CD4-positive, alpha-beta memory T cell (primary cell): Measurements from ENCODE around the gene ZNF423. TPM values are rescaled to one million over a fixed set of nuclear protein-coding genes. Genes with fewer than 3 reads are reported as not detected.
"Not testable (repeated sequence)": the region's sequence is repeated elsewhere in the genome, so short reads cannot be mapped to it uniquely, and the experiment has no call there.

Experiments used
- CTCF ChIA-PET: fragments of 350-600 bp; sonication (Branson Sonifier 250); formaldehyde crosslinking; loops from one replicate; lab custom pipeline; 2021; ENCODE audit warnings: inconsistent platforms; ENCODE audit not compliant: partially characterized antibody; lab: Charles Lee
- POLR2A ChIA-PET: fragments of 350-600 bp; sonication (Branson Sonifier 250); formaldehyde crosslinking; loops from one replicate; lab custom pipeline; 2021; ENCODE audit not compliant: partially characterized antibody; lab: Charles Lee
- DNase-seq, 5 donors: peaks; one replicate each; pipeline versions ENCODE4 v3.0.0 to v3.0.0-alpha.2; 2020 to 2022; ENCODE audit warnings: mixed read lengths in 1 of 5
- H3K27ac ChIP-seq: one replicate; pipeline ENCODE4 v1.7.0; 2013; ENCODE audit warnings: low read depth, low read length
- H3K27me3 ChIP-seq: 2 replicates; pipeline ENCODE4 v1.7.0; 2013; ENCODE audit warnings: mild to moderate bottlenecking, low read length, moderate library complexity; ENCODE audit not compliant: insufficient read depth
- H3K36me3 ChIP-seq: 2 replicates; pipeline ENCODE4 v1.7.0; 2013; ENCODE audit warnings: mild to moderate bottlenecking, low read length, moderate library complexity; ENCODE audit not compliant: insufficient read depth
- H3K4me1 ChIP-seq: 2 replicates; pipeline ENCODE4 v1.7.0; 2013; ENCODE audit warnings: mild to moderate bottlenecking, low read length, moderate library complexity; ENCODE audit not compliant: insufficient read depth
- H3K4me3 ChIP-seq, 2 donors: one replicate each; pipeline ENCODE4 v1.7.0; 2013; ENCODE audit warnings: low read length in 2 of 2, mild to moderate bottlenecking in 1 of 2
- H3K9me3 ChIP-seq, 2 donors: one replicate each; pipeline ENCODE4 v1.7.0; 2013; ENCODE audit warnings: low read length in 2 of 2, control low read depth in 1 of 2; ENCODE audit not compliant: control insufficient read depth in 1 of 2
- H3K27ac Mint-ChIP-seq, 7 donors: one replicate each; pipeline ENCODE4 v1.8.0; 2020 to 2021; ENCODE audit warnings: mixed read lengths in 7 of 7, mild to moderate bottlenecking in 6 of 7, inconsistent platforms in 3 of 7, moderate library complexity in 3 of 7
- H3K27me3 Mint-ChIP-seq, 2 donors: one replicate each; pipeline ENCODE4 v1.8.0; 2020 to 2021; ENCODE audit warnings: mixed read lengths in 2 of 2
- H3K36me3 Mint-ChIP-seq, 2 donors: one replicate each; pipeline ENCODE4 v1.8.0; 2020 to 2021; ENCODE audit warnings: mixed read lengths in 2 of 2, inconsistent platforms in 1 of 2, mild to moderate bottlenecking in 1 of 2
- H3K4me1 Mint-ChIP-seq, 4 donors: one replicate each; pipeline ENCODE4 v1.8.0; 2020 to 2021; ENCODE audit warnings: mixed read lengths in 4 of 4, mild to moderate bottlenecking in 1 of 4
- H3K4me3 Mint-ChIP-seq, 8 donors: one replicate each; pipeline ENCODE4 v1.8.0; 2020 to 2021; ENCODE audit warnings: mixed read lengths in 8 of 8, mild to moderate bottlenecking in 7 of 8, moderate library complexity in 6 of 8, inconsistent platforms in 3 of 8
- H3K9me3 Mint-ChIP-seq, 8 donors: one replicate each; pipeline ENCODE4 v1.8.0; 2020 to 2021; ENCODE audit warnings: mixed read lengths in 8 of 8, mild to moderate bottlenecking in 5 of 8, inconsistent platforms in 3 of 8, moderate library complexity in 1 of 8
- intact Hi-C: fragments of 100-400 bp; cut with micrococcal nuclease; formaldehyde crosslinking; loops from one replicate; pipeline ENCODE4 v1.15.1; 2023
- polyA plus RNA-seq, 2 donors: library from polyadenylated mRNA; unstranded; fragments of 300-500 nt; fragmentation: Illumina TruSeq; gene quantifications; one replicate each; pipeline ENCODE4 v1.2.3, GENCODE V29; 2021
- total RNA-seq, 2 experiments: library from RNA; stranded (reverse); gene quantifications; one replicate each; pipeline ENCODE4 v1.2.3, GENCODE V29; 2021

Gene ZNF423
- total and polyA plus RNA-seq, 4 experiments from 2014 or later: not detected

- no peak overlapping the region for H3K27ac Mint-ChIP-seq
- Histone ChIP-seq H3K36me3 (no peaks in the 10 kb centered on the region), H3K4me3 (no peak overlapping the region), H3K4me1 (no peaks in the 10 kb centered on the region), H3K27ac (no peak overlapping the region), H3K9me3 (no peaks in the 10 kb centered on the region), H3K27me3 (no peaks in the 10 kb centered on the region)
- intact Hi-C loops: no loop called here
- no peaks in the 10 kb centered on the region for H3K36me3 Mint-ChIP-seq
- no peaks in the 10 kb centered on the region for H3K4me1 Mint-ChIP-seq
- no peak overlapping the region for H3K4me3 Mint-ChIP-seq
- no peak for DNase-seq
- ChIA-PET CTCF (no interaction called here), POLR2A (no interaction called here)
- no peaks in the 10 kb centered on the region for H3K27me3 Mint-ChIP-seq
- peaks cover 0 to 2% (median 0%) of the 10 kb centered on the region in 8 donors for H3K9me3 Mint-ChIP-seq
These were observed 341.6 kb downstream of the ZNF423 start for GRCh38 chr16:49514073-49514980.

GRCh38 chr16:49513040-49513439 lies 342.9 kb downstream of the ZNF423 start:
- no peaks in the 10 kb centered on the region for H3K4me1 Mint-ChIP-seq
- H3K36me3 Mint-ChIP-seq: no peaks in the 10 kb centered on the region
- H3K9me3 Mint-ChIP-seq: peaks cover 0 to 2% (median 0%) of the 10 kb centered on the region in 8 donors
- no peak overlapping the region for H3K4me3 Mint-ChIP-seq
- CTCF ChIA-PET: no interaction called here
- Histone ChIP-seq H3K4me3 (no peak overlapping the region), H3K36me3 (no peaks in the 10 kb centered on the region), H3K4me1 (no peaks in the 10 kb centered on the region), H3K27ac (no peak overlapping the region), H3K9me3 (no peaks in the 10 kb centered on the region), H3K27me3 (no peaks in the 10 kb centered on the region)
- intact Hi-C loops: no loop called here
- POLR2A ChIA-PET: no interaction called here
- DNase-seq: no peak
- no peaks in the 10 kb centered on the region for H3K27me3 Mint-ChIP-seq
- H3K27ac Mint-ChIP-seq: no peak overlapping the region

- no peak overlapping the region for H3K27ac ChIP-seq
- no peak overlapping the region for H3K27ac Mint-ChIP-seq
- H3K4me3 Mint-ChIP-seq: no peak overlapping the region
- no peak for DNase-seq
- H3K27me3 Mint-ChIP-seq: peaks cover 0 to 2% of the 10 kb centered on the region in 2 donors
- H3K27me3 ChIP-seq: no peaks in the 10 kb centered on the region
- H3K36me3 Mint-ChIP-seq: no peaks in the 10 kb centered on the region
- peaks cover 0 to 3% (median 0%) of the 10 kb centered on the region in 8 donors for H3K9me3 Mint-ChIP-seq
- intact Hi-C loops: no loop called here
- CTCF ChIA-PET: no interaction called here
- H3K4me3 ChIP-seq: no peak overlapping the region
- no peaks in the 10 kb centered on the region for H3K36me3 ChIP-seq
- H3K4me1 ChIP-seq: no peaks in the 10 kb centered on the region
- POLR2A ChIA-PET: no interaction called here
- H3K4me1 Mint-ChIP-seq: no peaks in the 10 kb centered on the region
- H3K9me3 ChIP-seq: no peaks in the 10 kb centered on the region
These were observed 345.1 kb downstream of the ZNF423 start for GRCh38 chr16:49510654-49511305.

- H3K9me3 Mint-ChIP-seq: peaks cover 0 to 3% (median 0%) of the 10 kb centered on the region in 8 donors
- H3K4me3 Mint-ChIP-seq: no peak overlapping the region
- Histone ChIP-seq H3K27me3 (no peaks in the 10 kb centered on the region), H3K4me3 (no peak overlapping the region), H3K27ac (no peak overlapping the region), H3K4me1 (no peaks in the 10 kb centered on the region), H3K36me3 (no peaks in the 10 kb centered on the region), H3K9me3 (no peaks in the 10 kb centered on the region)
- intact Hi-C loops: no loop called here
- ChIA-PET POLR2A (no interaction called here), CTCF (no interaction called here)
- H3K27ac Mint-ChIP-seq: no peak overlapping the region
- DNase-seq: no peak
- H3K36me3 Mint-ChIP-seq: no peaks in the 10 kb centered on the region
- H3K27me3 Mint-ChIP-seq: peaks cover 0 to 2% of the 10 kb centered on the region in 2 donors
- H3K4me1 Mint-ChIP-seq: no peaks in the 10 kb centered on the region
These were observed 345.8 kb downstream of the ZNF423 start for GRCh38 chr16:49510141-49510540.

DNA sequence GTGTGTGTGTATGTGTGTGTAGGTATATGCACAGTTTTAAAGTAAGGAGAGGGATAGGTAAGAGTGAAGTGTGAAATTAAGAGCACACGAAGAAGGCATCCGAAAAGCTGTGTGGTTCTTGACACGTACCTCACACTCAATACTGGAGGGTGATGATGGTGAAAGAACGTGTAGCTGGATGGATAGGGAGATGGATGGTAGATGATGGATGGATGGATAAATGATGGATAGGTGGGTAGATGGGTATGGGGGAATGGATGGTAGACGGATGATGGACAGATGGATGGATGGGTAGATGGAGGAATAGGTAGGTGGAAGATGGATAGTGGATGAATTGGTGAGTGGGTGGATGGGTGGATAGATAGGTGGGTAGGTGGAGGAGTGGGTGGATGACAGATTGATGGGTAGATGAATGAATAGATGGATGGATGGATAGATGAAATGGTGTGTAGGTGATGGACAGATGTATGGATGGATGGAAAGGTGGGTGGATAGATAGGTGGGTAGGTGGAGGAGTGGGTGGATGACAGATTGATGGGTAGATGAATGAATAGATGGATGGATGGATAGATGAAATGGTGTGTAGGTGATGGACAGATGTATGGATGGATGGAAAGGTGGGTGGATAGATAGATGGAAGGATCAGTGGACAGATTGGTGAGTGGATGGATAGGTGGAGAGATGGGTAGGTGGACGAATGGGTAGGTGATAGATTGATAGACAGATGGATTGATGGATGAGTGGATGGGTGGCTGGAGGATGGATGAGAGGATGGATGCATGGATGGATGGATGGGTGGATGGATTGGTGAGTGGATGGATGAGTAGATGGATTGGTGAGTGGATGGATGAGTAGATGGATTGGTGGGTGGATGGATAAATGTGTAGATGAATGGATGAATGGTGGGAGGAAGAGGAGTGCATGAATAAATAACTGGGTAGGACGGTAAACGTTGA lies 349.6 kb downstream of the ZNF423 start:
- H3K36me3 Mint-ChIP-seq, H3K4me1 ChIP-seq, H3K36me3 ChIP-seq, DNase-seq, H3K4me3 ChIP-seq, CTCF ChIA-PET, POLR2A ChIA-PET, H3K27ac Mint-ChIP-seq, H3K27me3 ChIP-seq, H3K27ac ChIP-seq, intact Hi-C loops, H3K9me3 Mint-ChIP-seq, H3K4me3 Mint-ChIP-seq, H3K9me3 ChIP-seq, H3K4me1 Mint-ChIP-seq, H3K27me3 Mint-ChIP-seq: not testable (repeated sequence)

- no peaks in the 10 kb centered on the region for H3K27me3 ChIP-seq
- Mint-ChIP-seq H3K27me3 (peaks cover 0 to 2% of the 10 kb centered on the region in 2 donors), H3K36me3 (no peaks in the 10 kb centered on the region), H3K27ac (no peak overlapping the region), H3K9me3 (peaks cover 0 to 3% (median 0%) of the 10 kb centered on the region in 8 donors), H3K4me3 (no peak overlapping the region), H3K4me1 (peaks cover 0 to 2% (median 0%) of the 10 kb centered on the region in 4 donors)
- no peak for DNase-seq
- no peaks in the 10 kb centered on the region for H3K36me3 ChIP-seq
- ChIA-PET CTCF (no interaction called here), POLR2A (no interaction called here)
- no peak overlapping the region for H3K27ac ChIP-seq
- intact Hi-C loops: no loop called here
- H3K9me3 ChIP-seq: no peaks in the 10 kb centered on the region
- no peaks in the 10 kb centered on the region for H3K4me1 ChIP-seq
- no peak overlapping the region for H3K4me3 ChIP-seq
These were observed 350.4 kb downstream of the ZNF423 start for GRCh38 chr16:49505556-49505955.

GRCh38 chr16:49504626-49505025 lies 351.3 kb downstream of the ZNF423 start:
- Mint-ChIP-seq H3K27me3 (peaks cover 0 to 2% of the 10 kb centered on the region in 2 donors), H3K36me3 (no peaks in the 10 kb centered on the region), H3K9me3 (peaks cover 0 to 3% (median 0%) of the 10 kb centered on the region in 8 donors), H3K4me3 (no peak overlapping the region), H3K4me1 (peaks cover 0 to 2% (median 0%) of the 10 kb centered on the region in 4 donors), H3K27ac (no peak overlapping the region)
- DNase-seq: no peak
- ChIA-PET POLR2A (no interaction called here), CTCF (no interaction called here)
- H3K36me3 ChIP-seq: no peaks in the 10 kb centered on the region
- H3K27ac ChIP-seq: no peak overlapping the region
- no peaks in the 10 kb centered on the region for H3K27me3 ChIP-seq
- intact Hi-C loops: no loop called here
- H3K4me3 ChIP-seq: no peak overlapping the region
- no peaks in the 10 kb centered on the region for H3K4me1 ChIP-seq
- no peaks in the 10 kb centered on the region for H3K9me3 ChIP-seq
